ENCODE data around the gene HDAC4.

The HDAC4 gene

DNA sequence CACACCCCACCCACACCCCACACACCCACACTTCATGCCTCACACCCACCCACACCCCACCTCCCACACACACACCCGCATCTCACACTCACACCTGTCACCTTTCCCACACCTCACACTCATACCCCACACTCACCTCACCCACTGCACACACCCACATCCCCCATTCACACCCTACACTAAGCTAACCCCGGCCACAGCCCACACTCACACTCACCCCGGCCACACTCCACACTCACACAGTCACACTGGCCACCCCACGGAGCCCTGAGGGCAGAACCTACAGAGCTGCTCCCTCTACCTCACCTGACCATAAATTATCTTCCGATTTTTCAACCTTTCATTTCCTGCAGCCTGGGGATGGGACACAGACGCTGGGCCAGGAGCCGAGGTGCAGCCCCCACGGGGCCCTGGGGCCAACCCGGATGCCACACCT lies 241.3 kb downstream of the HDAC4 start:
- DNase-seq: no peak

DNA sequence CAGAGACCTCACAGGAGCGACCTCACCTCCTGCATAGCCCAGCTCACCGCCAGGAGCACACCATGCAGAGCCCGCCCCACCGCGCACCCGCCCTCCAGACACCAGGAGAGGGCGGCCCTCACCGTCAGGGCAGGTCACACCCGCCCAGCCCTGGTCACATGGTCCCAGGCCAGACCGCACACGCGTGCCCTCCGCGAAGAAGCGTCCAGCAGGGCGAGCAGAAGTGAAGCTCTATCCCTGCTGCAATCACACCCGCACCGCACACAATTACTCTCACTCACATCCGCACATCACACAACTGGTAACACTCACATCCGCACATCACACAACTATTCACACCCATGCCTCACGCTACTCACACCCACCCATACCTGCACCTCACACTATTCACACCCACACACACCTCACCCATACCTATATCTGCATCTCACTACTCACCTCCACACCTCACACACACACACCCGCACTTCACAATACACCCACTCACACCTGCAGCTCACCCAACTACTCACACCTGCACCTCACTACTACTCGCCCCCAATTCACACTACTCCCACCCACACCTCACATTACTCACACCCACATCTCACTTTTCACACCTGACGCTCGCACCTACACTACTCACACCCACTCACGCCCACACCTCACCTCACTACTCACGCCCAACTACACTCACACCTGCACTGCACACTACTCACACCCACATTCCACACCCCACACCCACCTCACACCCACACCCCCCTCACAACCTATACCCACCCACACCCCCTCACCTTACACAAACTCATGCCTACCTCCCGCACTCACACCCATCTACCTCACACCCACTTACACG lies 242.0 kb downstream of the HDAC4 start:
- no peak for DNase-seq

DNA sequence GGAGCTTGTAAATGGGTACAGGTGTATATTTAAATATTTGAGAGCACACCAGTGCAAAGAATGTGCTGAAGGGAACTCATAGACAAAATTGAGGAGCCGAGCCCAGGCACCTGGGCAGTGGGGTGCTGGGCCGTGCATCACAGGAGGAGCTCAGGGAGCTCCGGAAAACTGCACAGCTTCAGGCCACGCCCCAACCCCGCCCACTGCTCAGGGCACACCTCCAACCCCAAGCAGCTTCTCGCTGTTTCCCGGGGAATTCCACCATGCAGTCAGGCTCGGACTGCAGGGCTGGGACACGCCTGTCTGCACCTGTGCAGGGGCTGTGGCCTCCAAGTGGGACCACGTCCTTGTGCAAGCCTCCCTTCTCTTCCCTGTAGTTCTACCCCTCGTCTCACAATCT lies 243.0 kb downstream of the HDAC4 start:
- no peak for DNase-seq

DNA sequence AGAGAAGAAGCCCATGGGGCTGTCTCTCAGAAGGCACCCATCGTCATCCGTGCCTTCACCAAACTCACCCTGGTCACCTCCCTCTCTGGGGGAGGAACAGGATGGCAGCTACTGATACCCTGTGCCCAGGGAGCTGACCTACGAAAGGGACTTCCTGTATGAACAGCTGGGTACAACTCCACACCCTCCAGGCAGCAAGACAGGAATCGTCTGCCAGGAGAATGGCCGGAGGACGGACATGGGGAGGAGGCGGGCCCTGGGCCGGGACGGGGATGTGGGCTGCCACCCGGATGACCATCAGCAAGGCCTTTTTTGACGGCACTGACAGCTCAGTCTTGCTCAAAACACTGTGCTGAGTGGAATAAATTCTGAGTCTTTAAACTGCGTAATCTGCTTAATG lies 243.6 kb downstream of the HDAC4 start:
- DNase-seq: no peak

DNA sequence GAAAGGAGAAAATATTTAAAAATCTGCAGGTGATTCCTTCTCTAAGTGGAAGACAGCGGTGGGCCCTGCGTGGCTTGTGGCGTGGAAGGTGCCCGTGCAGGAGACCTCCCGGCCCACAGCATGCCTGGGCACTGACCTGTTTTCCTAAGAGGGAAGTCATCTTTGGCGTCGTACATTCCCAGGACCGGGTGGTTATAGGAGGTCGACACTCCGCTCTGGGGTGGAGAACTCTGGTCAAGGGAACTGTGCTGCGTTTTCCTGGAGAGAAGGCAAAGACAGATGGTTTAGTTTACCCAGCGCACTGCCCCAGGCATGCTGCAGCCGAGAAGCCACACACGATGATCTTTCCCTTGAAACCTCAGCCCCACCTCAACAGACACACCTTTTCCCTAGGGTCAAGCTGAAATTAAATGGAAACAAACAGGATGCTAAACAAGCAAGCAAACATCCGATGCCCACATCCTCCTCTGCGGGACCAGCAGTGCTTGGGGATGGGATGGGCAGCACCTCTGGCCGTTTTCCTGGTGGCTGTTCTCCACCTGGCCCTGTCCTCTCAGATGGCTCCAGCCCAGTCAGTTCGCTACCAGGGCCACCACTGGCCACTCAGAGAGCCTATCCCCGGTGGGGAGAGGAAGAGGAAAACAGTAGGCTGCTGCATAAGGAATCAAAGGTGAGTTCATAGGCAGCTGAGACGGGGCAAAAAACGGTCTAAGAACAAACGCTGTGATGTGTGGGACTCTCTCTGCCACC lies 244.1 kb downstream of the HDAC4 start:
- no peak for DNase-seq

DNA sequence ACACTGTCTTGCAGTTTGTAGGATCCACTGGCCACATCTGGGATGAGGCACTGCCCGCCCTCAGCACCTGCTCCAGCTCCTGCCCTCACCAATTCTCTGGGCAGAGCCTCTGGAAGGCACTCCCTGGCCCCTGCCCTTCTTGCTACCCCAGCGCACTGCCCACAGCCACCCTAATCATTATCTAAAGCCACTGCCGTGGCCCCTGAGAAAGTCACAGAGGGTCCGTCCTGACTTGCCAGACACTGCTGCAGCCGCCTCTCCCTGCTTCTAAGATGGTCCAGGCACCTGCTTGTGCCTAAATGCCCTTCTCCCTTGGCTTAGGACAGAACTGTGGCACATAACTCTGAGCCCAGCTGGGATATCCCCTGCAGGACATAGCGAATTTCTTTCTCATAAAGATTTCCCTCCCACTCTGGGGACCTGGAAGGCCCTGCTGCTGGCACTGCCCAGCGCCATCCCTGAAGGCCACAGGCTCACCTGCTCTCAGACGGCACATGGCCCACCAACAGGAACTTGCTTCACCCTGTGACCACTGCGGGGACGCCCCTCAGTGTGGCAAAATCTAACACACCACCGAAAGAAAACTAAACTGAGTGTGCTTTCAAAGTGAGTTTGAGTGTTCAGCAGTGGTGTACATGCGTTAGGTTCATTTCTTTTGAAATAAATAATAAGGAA lies 244.9 kb downstream of the HDAC4 start:
- DNase-seq: no peak

DNA sequence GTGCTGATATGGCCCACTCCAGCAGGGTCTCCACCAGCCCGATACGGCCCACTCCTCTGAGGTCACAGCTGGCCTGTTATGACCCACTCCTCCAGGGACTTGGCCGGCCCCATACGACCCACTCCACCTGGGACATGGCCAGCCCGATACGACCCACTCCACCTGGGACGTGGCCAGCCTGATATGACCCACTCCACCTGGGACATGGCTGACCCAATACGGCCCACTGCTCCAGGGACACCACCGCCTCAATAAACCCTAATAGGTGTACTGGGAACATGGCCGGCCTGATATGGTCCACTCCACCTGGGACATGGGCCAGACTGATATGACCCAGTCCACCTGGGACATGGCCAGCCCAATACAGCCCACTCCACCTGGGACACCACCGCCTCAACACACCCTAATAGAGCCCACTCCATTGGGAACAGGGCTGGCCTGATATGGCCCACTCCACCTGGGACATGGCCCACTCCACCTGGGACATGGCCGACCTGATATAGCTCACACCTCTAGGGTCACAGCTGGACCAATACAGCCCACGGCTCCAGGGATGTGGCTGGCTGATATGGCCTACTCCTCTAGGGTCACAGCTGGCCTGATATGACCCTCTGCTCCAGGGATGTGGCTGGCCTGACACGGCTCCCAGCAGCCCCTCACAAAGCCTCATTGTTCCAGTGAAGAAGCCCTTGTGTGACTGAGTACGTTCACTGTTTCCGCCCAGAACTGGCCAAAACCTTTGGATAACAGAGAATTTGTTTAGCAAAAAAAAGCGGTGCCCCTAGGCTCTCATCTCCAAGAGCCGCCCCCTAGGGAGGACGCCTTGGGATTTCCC lies 245.6 kb downstream of the HDAC4 start:
- DNase-seq: no peak

DNA sequence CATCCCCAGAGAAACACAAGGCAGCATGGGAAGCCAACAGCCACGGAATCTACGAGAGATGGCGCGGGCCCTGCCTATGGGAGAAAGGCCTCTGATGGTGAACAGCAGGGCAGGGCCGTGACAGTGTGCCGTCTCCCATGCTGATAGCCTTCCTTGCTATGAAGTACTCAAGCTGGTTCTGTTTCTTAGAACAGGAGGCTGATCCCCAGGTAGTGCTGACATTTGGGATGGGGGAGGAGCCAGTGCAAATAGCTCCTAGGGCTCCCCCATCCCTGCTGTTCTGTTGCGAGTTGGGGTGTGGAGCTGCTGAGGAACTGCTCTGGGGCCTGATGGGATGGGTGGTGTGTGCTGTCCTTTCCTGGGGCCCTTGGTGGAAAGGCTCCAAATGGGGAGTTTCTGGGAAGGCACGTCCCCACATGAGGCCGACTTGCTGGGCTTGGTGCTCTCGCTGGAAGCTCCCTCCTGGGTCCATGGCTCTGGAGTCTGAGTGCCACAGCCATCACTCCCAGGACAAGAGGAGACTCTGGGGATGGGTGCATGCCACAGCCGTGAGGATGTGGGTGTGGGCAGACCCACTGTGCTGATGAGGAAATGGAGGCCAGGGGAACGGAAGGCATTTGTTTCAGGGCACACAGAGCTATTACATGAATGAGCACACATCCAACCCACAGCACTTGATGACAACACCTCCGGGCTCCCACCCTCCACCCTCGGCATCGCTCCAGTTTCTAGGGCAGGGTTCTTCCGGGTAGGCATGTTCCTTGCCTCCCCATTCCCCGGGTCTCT lies 246.8 kb downstream of the HDAC4 start:
- DNase-seq: no peak

DNA sequence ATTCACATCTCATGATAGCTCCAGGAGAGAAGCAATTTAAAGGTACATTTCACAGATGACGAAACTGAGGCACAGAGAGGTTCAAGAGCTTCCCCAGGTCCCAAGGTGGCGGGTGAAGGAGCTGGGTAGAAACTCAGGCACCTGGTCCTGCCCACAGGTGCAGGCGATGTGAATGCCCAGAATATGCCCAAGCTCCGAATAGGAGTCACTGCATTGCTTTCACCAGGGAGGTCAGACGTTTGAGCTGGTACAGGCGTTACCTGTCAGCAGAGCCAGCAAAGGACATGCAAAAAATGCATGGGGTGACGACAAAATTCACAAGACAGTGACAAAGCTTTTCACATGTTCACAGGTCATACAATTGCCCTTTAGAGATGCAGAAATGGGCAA lies 247.9 kb downstream of the HDAC4 start:
- no peak for DNase-seq

DNA sequence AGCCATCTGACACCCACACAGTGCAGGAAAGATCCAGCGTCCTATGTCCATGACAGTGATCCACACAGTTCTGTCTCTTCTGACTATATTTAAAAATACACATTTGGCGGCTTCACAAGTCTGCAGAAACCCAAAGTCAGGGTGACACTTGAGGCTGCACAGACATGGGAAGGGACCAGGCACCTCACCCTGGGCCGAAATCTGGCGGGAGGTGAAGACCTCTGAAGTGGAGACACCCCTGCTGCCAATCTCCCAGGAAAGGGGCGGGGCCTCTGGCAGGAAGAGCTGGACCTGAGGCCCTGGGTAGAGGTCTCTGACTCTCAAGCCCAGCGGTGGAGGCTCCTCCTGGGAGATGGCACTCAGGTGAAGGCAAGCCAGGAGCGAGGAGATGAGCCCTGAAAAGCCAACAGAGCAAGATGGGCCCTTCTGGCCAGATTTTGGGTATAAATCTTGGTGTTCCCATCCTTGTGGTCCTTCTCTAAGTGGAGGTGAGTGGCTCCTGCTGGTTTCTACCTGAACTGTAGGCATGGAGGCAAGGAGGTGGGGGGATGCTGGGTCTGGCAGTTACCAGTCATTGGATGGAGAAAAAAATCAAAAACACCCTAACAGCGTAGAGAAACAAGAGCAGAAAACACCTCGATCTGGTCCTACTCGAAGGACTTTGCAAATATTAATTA lies 248.4 kb downstream of the HDAC4 start:
- no peak for DNase-seq

DNA sequence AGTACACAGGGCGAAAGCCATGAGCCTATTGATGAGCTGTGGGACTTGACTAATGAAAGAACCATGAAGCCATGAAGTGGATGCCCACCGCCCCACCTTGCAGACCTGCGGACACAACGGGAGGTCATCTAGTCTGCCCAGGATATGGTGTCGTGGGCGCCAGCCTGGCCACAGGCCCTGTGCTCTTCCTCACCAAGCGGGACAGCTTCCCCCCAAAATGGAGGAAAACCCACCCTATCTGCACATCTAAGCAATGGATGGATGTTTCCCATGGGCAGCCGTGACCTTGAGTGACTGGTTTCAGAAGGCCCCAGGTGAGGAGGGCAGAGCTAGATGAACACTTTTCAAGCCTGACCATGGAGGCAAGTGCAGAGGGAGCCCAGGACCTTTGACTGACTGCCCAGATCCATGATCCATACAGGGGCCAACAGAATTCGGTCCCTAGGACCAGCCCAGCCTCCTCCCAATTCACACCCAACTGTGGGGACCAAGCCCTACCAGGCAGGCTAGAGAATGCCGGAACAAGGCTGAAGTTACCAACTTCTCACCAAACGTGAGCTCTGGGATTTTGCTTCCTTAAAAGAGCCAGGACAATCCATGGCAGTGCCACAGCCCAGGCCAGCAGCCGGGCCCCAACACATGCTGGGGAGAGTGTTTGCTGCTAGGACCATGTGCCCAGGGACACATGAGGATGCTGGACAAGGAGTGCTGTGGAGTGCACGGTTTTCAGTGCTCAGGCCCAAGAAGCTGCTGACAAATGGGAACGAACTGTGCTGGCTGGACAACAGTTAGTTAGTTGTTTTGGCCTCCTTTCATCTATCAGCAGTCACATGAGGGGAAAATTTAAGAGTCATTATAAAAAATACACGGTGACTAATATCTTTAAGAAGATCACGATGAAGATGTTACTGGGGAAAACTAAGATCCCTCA lies 249.4 kb downstream of the HDAC4 start:
- no peak for DNase-seq

DNA sequence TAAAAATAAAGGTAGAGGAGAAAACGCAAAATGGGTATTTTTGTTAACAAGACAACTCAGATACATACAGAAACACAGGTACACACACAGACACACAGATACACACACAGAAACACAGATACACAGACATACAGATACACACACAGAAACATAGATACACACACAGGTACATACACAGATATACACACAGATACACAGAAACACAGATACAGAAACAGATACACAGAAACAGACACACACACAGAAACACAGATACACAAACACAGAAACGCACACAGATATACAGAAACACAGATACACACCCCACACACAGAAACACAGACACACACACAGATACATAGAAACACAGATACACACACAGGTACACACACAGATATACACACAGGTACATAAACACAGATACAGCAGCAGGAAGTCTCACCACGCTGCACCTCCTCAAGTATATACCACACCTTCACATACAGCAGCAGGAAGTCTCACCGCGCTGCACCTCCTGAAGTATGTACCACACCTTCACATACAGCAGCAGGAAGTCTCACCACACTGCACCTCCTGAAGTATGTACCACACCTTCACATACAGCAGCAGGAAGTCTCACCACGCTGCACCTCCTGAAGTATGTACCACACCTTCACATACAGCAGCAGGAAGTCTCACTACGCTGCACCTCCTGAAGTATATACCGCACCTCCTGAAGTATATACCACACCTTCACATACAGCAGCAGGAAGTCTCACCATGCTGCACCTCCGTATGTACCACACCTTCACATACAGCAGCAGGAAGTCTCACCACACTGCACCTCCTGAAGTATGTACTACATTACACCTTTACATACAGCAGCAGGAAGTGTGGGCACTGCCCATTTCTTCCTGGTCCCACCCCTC lies 250.5 kb downstream of the HDAC4 start:
- DNase-seq: no peak

DNA sequence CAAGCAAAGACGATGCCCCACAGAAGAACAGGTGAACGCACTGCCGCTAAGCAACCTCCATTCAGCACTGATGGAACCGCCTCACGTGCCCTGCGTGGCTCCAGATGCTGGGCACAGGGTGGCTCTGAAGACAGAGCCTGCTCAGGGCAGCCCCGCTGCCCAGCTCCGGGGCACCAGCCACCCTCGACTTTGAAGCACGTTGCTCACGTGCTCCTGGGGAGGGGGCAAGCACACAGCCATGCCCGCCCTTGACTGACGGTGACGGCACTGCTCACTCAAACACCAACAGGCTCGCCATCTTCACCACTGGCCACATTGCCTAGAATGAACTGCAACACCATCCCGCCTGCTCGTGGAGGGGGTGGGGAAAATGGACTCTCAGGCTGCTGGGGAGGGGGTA lies 251.3 kb downstream of the HDAC4 start:
- DNase-seq: no peak

DNA sequence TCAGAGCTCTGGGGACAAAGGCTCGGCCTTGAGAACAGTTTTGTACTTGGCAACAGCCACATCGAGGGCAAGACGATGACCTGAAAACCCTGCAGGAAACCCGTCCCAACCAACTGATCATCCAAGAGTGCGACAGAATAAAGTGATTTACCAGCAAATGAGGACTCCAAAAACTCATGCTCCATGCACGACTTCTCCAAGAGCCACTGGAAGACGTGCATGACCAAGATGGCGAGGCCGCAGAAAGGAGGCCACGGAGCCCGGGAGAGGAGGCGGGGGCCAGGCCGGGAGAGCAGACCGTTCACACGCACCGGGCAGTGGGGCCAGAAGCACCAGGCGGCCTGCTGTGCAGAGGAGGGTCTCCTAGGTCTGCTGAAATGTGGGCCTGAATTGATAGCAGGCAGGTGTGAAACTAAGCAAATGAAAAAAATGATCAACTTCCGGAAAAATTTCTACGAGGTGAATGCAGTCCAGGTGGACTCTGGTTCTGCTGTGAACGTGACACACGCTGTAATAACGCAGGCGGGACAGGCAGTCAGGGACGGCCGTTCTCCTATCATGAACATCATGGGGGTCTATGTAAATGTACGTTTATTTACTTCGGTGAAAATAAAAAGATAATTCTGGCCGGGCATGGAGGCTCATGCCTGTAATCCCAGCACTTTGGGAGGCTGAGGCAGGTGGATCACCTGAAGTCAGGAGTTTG lies 252.2 kb downstream of the HDAC4 start:
- DNase-seq: no peak

DNA sequence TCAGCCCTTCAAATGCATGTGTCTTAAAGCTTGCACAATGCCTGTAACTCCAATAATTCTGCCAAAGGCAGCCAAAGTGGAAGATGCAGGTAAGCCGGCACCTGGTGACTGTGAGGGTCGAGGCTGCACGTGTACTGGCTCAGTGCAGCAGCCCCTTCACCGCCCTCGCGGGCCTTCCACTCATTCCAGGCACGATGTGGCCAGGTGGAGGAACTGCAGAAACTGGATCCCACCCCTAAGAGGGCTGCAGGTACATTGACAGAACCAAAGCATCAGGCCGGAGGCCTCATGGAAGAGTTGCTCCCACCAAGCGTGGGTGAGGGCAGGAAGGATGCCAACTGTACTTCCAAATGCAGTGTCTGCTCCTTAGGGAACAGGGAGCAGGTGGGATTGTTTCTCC lies 253.4 kb downstream of the HDAC4 start:
- no peak for DNase-seq

DNA sequence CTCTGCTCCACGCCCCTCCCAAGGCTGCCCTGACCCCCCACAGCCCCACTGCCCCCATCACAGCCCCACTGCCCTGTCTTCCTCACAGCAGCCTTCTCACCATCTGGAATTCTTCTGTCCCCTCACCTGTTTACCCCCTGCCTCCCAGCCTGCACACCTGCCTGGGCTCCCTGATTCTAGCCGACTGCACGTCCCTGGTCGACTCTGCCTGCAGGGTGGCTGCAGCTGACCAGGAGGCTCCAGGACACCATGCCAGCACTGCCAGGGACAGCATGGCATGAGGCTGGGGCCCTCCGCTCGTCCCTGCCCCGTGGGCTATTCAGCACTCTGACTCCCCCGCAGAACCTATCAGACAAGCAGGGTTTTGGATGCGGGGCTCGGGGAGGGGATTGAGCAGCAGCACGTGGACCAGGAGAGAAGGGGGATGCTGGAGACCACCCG lies 254.1 kb downstream of the HDAC4 start:
- no peak for DNase-seq

DNA sequence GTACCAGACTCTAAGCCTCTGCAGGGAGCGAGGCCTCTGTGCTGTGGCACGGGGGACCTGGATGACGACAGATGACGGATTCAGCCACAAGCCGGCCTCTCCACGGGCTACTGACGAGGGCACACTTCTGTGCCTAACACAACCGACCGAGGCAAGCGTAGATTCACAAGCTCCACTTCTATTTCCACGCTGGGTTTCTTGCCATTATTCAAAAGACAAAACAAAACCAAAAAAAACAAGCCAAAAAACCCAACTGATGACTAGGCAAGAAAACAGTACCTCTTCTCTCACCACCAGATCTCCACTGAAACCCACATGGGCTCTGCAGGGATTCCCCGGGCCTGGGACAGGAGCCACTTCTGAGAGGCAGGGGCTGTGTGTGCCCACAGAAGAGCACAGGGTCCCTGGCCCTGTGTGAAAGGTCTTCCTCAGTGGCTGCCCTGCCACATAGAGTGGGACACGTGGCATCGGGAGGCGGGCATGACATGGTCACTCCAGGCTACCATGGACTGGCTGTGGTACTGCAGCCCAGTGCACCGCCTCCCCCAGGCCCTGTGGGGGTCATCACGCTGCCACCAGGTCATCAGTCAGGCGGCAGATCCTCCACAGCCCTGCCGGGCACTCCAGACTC lies 254.7 kb downstream of the HDAC4 start:
- DNase-seq: no peak

DNA sequence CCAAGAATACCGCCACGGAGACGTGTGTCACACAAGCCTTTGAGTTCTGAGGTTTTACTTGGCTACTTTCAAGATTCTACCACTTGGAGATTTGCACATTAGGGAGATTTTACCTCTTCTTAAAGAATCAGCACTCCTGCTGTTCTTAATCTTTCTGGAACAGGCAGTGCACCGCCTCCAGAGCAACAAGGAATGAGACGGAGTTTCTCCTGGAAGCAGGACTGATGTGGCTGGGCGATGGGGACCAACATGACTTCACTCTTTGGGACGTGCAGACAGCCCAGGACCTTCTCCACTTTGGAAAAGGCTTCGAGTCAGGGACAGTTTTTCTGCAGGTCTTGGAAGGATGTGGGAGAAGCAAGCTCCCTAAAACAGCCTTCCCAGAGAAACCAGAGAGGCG lies 255.2 kb downstream of the HDAC4 start:
- DNase-seq: no peak
